Smooth muscle cell (in vitro differentiated cells): ENCODE data around the gene TUT1. TPM values are rescaled to one million over a fixed set of nuclear protein-coding genes. Genes with fewer than 3 reads are reported as not detected.
A peak's percentile ranks its signal among the peaks of the same experiment; 100 is the strongest.

Experiments used
- DNase-seq: peaks from one replicate; lab custom pipeline; 2025; ENCODE audit not compliant: unreplicated experiment; lab: John Stamatoyannopoulos, UW
- H2AFZ ChIP-seq: fragments of 200-600 bp; sonication (generic); 2 replicates; pipeline ENCODE4 v1.6.0; 2016; ENCODE audit warnings: antibody characterized with exemption, low read depth, mild to moderate bottlenecking
- H3F3A ChIP-seq: fragments of 200-600 bp; sonication (generic); 2 replicates; pipeline ENCODE4 v1.6.0; 2017; ENCODE audit warnings: antibody characterized with exemption, low read depth
- H3K27ac ChIP-seq: fragments of 200-600 bp; sonication (generic); 2 replicates; pipeline ENCODE4 v1.5.1; 2016; ENCODE audit warnings: low read depth, mild to moderate bottlenecking
- H3K27me3 ChIP-seq: fragments of 200-600 bp; sonication (generic); 2 replicates; pipeline ENCODE4 v1.6.1; 2016; ENCODE audit warnings: low read depth, mild to moderate bottlenecking
- H3K36me3 ChIP-seq: fragments of 200-600 bp; sonication (generic); 2 replicates; pipeline ENCODE4 v1.5.1; 2016; ENCODE audit warnings: low read depth
- H3K4me1 ChIP-seq: fragments of 200-600 bp; sonication (generic); 2 replicates; pipeline ENCODE4 v1.5.1; 2016; ENCODE audit warnings: low read depth
- H3K4me2 ChIP-seq: fragments of 200-600 bp; sonication (generic); 2 replicates; pipeline ENCODE4 v1.6.0; 2016; ENCODE audit warnings: mild to moderate bottlenecking
- H3K4me3 ChIP-seq: fragments of 200-600 bp; sonication (generic); 2 replicates; pipeline ENCODE4 v1.5.1; 2016; ENCODE audit warnings: mild to moderate bottlenecking
- H3K79me2 ChIP-seq: fragments of 200-600 bp; sonication (generic); 2 replicates; pipeline ENCODE4 v1.6.0; 2016; ENCODE audit warnings: low read depth, mild to moderate bottlenecking
- H3K9ac ChIP-seq: fragments of 200-600 bp; sonication (generic); 2 replicates; pipeline ENCODE4 v1.6.0; 2016; ENCODE audit warnings: low read depth
- H3K9me3 ChIP-seq: fragments of 200-600 bp; sonication (generic); replicated peaks from 2 replicates; pipeline ENCODE4 v1.5.1; 2016; ENCODE audit warnings: low read depth
- H4K20me1 ChIP-seq: fragments of 200-600 bp; sonication (generic); 2 replicates; pipeline ENCODE4 v1.6.0; 2016; ENCODE audit warnings: low read depth
- WGBS: methylation state at CpG from one replicate; pipeline ENCODE4 v1.1.7; 2016; ENCODE audit warnings: low lambda C conversion rate; 5-methylcytosine and 5-hydroxymethylcytosine counted together
- polyA plus RNA-seq: library from polyadenylated mRNA; unstranded; fragments of >200 nt; fragmentation: Nextera tagmentation; extraction: Ambion mirVana; gene quantifications from 2 replicates; pipeline ENCODE4 v1.2.1, GENCODE V29; 2016
- total RNA-seq: library from RNA; depleted of rRNA; stranded (reverse); fragments of >200 nt; gene quantifications from 2 replicates; pipeline ENCODE4 v1.2.3, GENCODE V29; 2014
- TF ChIP-seq, protein P1 (sequence below): fragments of 200-600 bp; sonication (generic); IDR thresholded peaks from 2 replicates; pipeline ENCODE4 v1.5.1; 2017; ENCODE audit warnings: borderline replicate concordance, mild to moderate bottlenecking, antibody characterized with exemption; ENCODE audit not compliant: insufficient read depth, poor library complexity, severe bottlenecking

Gene TUT1
- total and polyA plus RNA-seq, 2 experiments from 2014 or later: 3.0 to 15.9 TPM

DNA sequence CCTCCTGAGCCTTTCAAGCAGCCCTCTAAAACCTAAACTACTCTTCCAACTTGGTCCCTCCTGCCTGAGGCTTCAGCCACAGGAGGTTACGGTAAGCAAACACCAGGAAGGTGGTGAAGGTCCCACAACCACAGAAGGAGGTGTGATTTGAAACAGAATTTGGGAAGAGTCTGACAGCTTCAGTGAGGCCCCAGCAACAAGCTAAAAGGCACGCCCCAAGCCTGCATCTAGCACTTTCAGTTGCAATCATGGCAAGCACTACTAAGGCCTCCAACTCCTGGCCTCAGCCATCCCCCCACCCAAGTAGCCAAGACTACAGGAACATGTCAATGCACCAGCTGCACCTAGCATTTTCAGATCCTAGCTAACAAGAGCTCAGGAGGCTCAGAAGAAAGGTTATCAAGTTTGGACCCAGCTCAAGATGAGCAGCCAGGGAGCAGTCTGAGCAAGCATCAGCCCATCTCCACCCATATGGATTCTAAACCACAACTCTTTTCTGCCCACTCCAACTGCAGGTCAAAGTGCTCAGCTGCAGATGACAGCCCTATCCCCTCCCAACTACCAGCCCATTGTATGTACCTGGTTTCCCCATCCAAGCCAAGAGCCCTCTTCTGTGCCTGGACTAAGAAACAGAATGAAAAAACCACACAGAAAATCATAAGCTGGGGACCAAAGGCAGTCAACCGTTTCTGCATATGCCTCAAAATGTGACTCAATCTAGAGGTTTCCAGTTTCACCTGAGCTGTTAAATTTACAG lies 34.3 kb downstream of the TUT1 start:
- Histone ChIP-seq H4K20me1 (peaks cover 42% of the 10 kb centered on the region), H3K36me3 (no peaks in the 10 kb centered on the region), H3K9me3 (no peaks in the 10 kb centered on the region), H3K4me2 (peak overlapping the region; percentile 79), H3K79me2 (peaks cover 8% of the 10 kb centered on the region), H3K27me3 (no peaks in the 10 kb centered on the region), H3K4me3 (no peak overlapping the region), H2AFZ (no peak overlapping the region), H3K9ac (no peak overlapping the region), H3K27ac (peak overlapping the region; percentile 98), H3F3A (peaks cover 62% of the 10 kb centered on the region), H3K4me1 (peaks cover 45% of the 10 kb centered on the region)
- WGBS: 86% methylated on average over 3 of the region's 3 CpGs
- TF ChIP-seq, protein P1, sequence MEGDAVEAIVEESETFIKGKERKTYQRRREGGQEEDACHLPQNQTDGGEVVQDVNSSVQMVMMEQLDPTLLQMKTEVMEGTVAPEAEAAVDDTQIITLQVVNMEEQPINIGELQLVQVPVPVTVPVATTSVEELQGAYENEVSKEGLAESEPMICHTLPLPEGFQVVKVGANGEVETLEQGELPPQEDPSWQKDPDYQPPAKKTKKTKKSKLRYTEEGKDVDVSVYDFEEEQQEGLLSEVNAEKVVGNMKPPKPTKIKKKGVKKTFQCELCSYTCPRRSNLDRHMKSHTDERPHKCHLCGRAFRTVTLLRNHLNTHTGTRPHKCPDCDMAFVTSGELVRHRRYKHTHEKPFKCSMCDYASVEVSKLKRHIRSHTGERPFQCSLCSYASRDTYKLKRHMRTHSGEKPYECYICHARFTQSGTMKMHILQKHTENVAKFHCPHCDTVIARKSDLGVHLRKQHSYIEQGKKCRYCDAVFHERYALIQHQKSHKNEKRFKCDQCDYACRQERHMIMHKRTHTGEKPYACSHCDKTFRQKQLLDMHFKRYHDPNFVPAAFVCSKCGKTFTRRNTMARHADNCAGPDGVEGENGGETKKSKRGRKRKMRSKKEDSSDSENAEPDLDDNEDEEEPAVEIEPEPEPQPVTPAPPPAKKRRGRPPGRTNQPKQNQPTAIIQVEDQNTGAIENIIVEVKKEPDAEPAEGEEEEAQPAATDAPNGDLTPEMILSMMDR: no peak
- DNase-seq: no peak

DNA sequence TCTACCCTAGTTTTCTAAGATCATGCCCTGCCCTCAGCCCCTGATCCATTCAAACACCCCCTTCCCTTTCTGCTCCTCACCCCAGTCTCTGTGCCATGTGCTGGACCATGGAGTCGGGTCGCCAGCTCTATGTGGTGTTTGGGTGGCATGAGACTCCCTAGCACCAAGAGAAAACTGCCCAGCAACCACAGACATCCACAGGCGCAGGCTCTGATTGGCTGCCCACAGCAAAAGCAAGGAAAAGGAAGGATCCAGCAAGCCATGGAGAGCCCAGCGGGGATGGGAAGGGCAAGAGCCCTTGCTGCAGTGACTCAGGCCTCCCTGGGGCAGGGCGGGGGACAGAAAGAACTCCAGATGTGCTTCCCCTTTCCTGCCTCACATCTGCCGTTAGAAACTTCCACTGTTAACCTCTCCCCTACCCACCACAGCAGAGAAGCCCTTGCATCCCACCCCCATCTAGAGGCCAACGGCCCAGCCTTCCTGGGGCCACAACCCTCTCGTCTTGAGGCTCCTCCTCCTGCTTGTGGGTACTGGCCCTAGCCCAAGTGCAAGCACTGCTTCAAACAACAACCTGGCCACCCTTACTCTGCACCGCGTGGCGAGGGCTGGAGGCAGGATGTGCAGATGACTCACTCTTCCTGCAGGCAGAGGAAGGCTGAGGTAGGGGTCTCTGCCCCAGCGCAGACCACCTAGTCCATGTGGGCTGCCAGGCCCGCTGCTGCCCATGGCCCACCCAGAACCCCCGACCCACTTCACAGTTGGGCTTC lies 35.0 kb downstream of the TUT1 start:
- Histone ChIP-seq H3K9ac (peak overlapping the region; percentile 33), H3K27me3 (no peaks in the 10 kb centered on the region), H2AFZ (no peak overlapping the region), H3K4me3 (no peak overlapping the region), H4K20me1 (peaks cover 36% of the 10 kb centered on the region), H3K9me3 (no peaks in the 10 kb centered on the region), H3F3A (peaks cover 57% of the 10 kb centered on the region), H3K4me2 (peak overlapping the region; percentile 79), H3K79me2 (peaks cover 8% of the 10 kb centered on the region), H3K27ac (peak overlapping the region; percentile 98), H3K4me1 (peaks cover 51% of the 10 kb centered on the region), H3K36me3 (no peaks in the 10 kb centered on the region)
- DNase-seq: peak; percentile 73
- whole genome bisulfite sequencing: 17% methylated on average over 14 of the region's 14 CpGs
- TF ChIP-seq, protein P1: no peak

DNA sequence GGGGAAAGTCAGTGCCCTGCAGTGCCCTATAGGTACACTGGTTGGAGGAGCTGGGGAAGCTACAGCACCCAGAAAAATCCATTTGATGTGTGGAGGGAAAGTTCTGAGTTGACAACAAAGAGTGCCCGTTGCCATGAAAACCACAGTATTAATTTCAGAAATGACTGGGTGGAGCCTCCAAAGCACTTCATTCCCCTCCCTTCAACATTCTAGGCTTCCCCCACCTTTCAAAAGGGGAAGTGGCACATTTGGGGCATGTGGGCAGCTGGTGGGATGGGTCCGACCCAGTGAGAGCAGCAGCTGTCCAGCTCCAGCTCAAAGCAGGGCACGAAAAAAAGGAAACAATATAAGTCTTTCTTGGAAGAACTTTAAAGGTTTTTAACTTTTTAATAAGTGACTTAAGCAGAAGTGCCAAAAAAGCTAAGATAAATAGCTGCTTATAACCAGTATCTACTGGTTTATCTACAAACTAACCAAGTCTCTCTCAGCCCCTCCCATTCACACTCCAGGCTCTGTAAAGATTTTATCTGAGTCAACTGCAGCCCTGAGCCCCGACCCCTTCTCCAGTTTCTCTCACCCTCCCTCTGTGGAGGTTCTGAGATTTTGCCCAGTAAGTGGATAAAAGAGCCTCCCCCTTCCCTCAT lies 35.7 kb downstream of the TUT1 start:
- Histone ChIP-seq H3K4me1 (peaks cover 48% of the 10 kb centered on the region), H2AFZ (no peak overlapping the region), H3K4me3 (no peak overlapping the region), H4K20me1 (peaks cover 29% of the 10 kb centered on the region), H3K4me2 (peak overlapping the region; percentile 79), H3K27me3 (no peaks in the 10 kb centered on the region), H3K79me2 (peaks cover 8% of the 10 kb centered on the region), H3K36me3 (no peaks in the 10 kb centered on the region), H3F3A (peaks cover 52% of the 10 kb centered on the region), H3K9me3 (no peaks in the 10 kb centered on the region), H3K9ac (peak overlapping the region; percentile 33), H3K27ac (peak overlapping the region; percentile 98)
- TF ChIP-seq, protein P1: no peak
- no peak for DNase-seq
- 45% methylated on average over 4 of the region's 4 CpGs for WGBS
